GM12875 (cell line): Measurements from ENCODE around the gene SIAH1.

Source experiments
- H3K4me3 ChIP-seq: one replicate; pipeline ENCODE4 v1.5.1; 2011; ENCODE audit warnings: low read depth, low read length, control low read depth
- TF ChIP-seq, protein P1 (sequence below): IDR thresholded peaks from 2 replicates; pipeline ENCODE4 v1.5.1; 2011; ENCODE audit warnings: low read depth, mild to moderate bottlenecking, control low read depth, inconsistent platforms, low read length, moderate library complexity, borderline replicate concordance; ENCODE audit not compliant: insufficient read depth

Gene SIAH1

DNA sequence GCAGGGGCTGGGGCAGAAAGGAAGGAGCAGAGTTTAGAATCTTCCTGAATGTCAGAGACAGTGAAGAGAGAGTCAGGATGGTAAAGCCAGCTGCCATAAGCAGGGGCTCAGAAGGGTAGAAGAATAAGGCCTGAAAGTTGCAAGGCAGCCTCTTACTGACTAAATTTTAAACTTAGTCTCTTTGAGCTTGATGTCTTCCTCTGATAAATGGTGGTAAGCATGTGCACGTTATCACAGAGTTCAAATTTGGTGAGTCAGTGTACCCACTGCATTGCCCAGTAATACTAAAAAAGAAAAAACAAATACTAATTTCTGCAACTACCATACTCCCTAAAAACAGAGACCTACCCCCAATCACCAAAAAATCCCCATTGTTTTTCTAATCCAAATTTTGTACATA is 45.2 kb downstream of the SIAH1 start:
- TF ChIP-seq, protein P1, sequence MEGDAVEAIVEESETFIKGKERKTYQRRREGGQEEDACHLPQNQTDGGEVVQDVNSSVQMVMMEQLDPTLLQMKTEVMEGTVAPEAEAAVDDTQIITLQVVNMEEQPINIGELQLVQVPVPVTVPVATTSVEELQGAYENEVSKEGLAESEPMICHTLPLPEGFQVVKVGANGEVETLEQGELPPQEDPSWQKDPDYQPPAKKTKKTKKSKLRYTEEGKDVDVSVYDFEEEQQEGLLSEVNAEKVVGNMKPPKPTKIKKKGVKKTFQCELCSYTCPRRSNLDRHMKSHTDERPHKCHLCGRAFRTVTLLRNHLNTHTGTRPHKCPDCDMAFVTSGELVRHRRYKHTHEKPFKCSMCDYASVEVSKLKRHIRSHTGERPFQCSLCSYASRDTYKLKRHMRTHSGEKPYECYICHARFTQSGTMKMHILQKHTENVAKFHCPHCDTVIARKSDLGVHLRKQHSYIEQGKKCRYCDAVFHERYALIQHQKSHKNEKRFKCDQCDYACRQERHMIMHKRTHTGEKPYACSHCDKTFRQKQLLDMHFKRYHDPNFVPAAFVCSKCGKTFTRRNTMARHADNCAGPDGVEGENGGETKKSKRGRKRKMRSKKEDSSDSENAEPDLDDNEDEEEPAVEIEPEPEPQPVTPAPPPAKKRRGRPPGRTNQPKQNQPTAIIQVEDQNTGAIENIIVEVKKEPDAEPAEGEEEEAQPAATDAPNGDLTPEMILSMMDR = no peak

DNA sequence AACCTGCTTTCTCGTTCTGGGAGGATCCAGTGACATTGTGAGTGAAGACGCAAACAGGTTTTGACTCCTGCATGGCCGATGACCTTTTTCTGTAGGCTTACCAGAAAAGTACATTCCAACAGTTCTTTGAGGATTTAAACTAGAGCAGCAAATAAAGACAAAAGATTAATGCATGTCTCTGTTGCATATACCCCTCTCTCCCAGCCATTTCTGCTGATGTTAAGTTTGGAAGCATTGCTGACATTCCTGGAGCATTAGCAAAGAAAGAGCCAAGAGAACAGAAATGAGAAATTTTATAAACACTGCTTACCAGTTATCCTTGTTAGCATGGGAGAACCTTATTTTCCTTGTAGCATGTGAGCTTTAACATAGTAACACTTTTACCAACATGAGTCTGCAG is 49.3 kb downstream of the SIAH1 start:
- H3K4me3 ChIP-seq = no peak overlapping the region
- TF ChIP-seq, protein P1 = no peak

More for the DNA sequence above, 45.2 kb downstream of the SIAH1 start:
- no peak overlapping the region for H3K4me3 ChIP-seq

- TF ChIP-seq, protein P1 = no peak
- no peak overlapping the region for H3K4me3 ChIP-seq
Measured at GRCh38 chr16:48334325-48334724, 50.9 kb downstream of the SIAH1 start.

GRCh38 chr16:48332978-48333377 is 52.2 kb downstream of the SIAH1 start:
- no peak overlapping the region for H3K4me3 ChIP-seq
- TF ChIP-seq, protein P1 = no peak

GRCh38 chr16:48330841-48331192 is 54.4 kb downstream of the SIAH1 start:
- H3K4me3 ChIP-seq = no peak overlapping the region
- TF ChIP-seq, protein P1 = no peak

DNA sequence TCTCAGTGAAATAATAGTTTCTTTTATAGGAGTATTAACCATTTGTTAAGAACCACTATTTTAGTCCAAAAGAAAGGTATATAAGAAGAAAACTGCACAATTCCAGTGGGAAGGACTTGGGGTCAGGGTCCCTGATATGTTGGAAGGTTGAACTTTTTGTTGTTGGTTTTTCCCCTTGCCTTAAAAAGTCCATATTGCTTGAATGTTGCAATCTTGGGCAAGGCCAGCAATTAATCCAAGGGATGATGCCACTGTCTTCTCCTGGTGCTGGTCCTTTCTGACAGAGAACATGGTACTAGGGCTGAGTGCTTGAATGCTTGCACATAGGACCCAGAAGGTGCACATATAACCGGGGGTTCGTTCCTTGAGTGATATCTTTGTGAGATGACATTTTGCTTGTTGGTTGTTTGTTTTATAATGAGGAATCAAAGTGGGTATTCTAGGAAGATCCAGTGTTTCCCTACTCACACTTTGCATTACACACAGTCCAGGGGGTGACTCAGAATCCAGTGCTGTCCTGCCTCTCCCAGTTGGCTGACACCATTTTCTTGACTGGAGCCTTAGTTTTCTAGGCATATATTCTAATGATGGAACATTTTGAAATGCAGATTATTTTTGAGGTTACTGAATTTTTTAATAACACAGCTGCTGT is 54.9 kb downstream of the SIAH1 start:
- no peak overlapping the region for H3K4me3 ChIP-seq
- TF ChIP-seq, protein P1 = no peak

DNA sequence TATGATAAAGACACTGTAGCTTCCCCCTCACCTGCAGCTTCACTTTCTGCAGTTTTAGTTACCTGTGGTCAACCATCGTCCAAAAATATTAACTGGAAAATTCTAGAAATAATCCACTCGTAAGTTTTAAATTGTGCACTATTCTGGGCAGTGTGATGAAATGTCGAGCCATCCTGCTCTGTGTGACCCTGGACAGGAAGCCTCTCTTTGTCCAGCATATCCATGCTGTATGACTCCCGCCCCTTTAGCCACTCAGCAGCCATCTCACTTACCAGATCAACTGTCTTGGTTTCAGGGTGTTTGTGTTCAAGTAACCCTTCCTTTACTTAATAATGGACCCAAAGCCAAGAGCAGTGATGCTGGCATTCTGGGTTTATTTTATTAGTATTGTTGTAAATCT is 56.1 kb downstream of the SIAH1 start:
- TF ChIP-seq, protein P1 = no peak
- no peak overlapping the region for H3K4me3 ChIP-seq
